Left ventricle myocardium inferior (tissue), 1 donor: Measurements from ENCODE around the gene MCIDAS. TPM values are rescaled to one million over a fixed set of nuclear protein-coding genes. Genes with fewer than 3 reads are reported as not detected.

Experiments used
- DNase-seq: peaks from one replicate; pipeline ENCODE4 v3.0.0-alpha.2; 2020
- H3K27ac ChIP-seq: fragments of 200-600 bp; replicated peaks from 2 replicates; pipeline ENCODE4 v1.8.0; 2021
- H3K27me3 ChIP-seq: fragments of 200-600 bp; 2 replicates; pipeline ENCODE4 v1.8.0; 2021; ENCODE audit warnings: low read depth
- H3K36me3 ChIP-seq: fragments of 200-600 bp; 2 replicates; pipeline ENCODE4 v1.8.0; 2021
- H3K4me1 ChIP-seq: fragments of 200-600 bp; 2 replicates; pipeline ENCODE4 v1.8.0; 2021
- H3K4me3 ChIP-seq: fragments of 200-600 bp; 2 replicates; pipeline ENCODE4 v1.8.0; 2021; ENCODE audit warnings: mild to moderate bottlenecking, moderate library complexity
- H3K9me3 ChIP-seq: fragments of 200-600 bp; replicated peaks from 2 replicates; pipeline ENCODE4 v1.8.0; 2021
- CTCF ChIP-seq: fragments of 200-600 bp; IDR thresholded peaks from 2 replicates; pipeline ENCODE4 v1.8.0; 2021; ENCODE audit warnings: antibody characterized with exemption, mild to moderate bottlenecking, borderline replicate concordance
- intact Hi-C: fragments of 100-400 bp; cut with micrococcal nuclease; formaldehyde crosslinking; loops from one replicate; pipeline ENCODE4 v1.11.0; 2022
- total RNA-seq: library from RNA; stranded (reverse); fragmentation: NEBNext Ultra II Directional; extraction: Animal tissue kit (Norgen Biotek cat#: 25700); gene quantifications from one replicate; pipeline ENCODE4 v1.2.1, GENCODE V29; 2021
- donor health status: DM: no; HTN: yes; CAD: no; lungs with severe emphysema.

Gene MCIDAS
- total RNA-seq, 1 donor from 2014 or later, result not detected

- Histone ChIP-seq H3K4me1 (peaks cover 29% of the 10 kb centered on the region), H3K27me3 (peaks cover 96% of the 10 kb centered on the region), H3K9me3 (no peaks in the 10 kb centered on the region), H3K27ac (no peak overlapping the region), H3K4me3 (peak overlapping the region; percentile 54), H3K36me3 (no peaks in the 10 kb centered on the region)
- DNase-seq, result no peak
- intact Hi-C loops, result no loop called here
- no peak for TF ChIP-seq CTCF
Observed at GRCh38 chr5:55175781-55176175, 51.3 kb downstream of the MCIDAS start.

GRCh38 chr5:55173687-55174230 is 53.4 kb downstream of the MCIDAS start:
- peaks cover 92% of the 10 kb centered on the region for H3K27me3 ChIP-seq
- H3K9me3 ChIP-seq, result no peaks in the 10 kb centered on the region
- peaks cover 29% of the 10 kb centered on the region for H3K4me1 ChIP-seq
- no peaks in the 10 kb centered on the region for H3K36me3 ChIP-seq
- no peak for TF ChIP-seq CTCF
- no peak for DNase-seq
- H3K4me3 ChIP-seq, result peak overlapping the region; percentile 66
- intact Hi-C loops, result no loop called here
- H3K27ac ChIP-seq, result no peak overlapping the region

- Histone ChIP-seq H3K9me3 (no peaks in the 10 kb centered on the region), H3K27me3 (peaks cover 85% of the 10 kb centered on the region), H3K4me3 (peak within 1 kb of the TSS; percentile 66), H3K36me3 (no peaks in the 10 kb centered on the region), H3K4me1 (peaks cover 29% of the 10 kb centered on the region), H3K27ac (no peak within 1 kb of the TSS)
- TF ChIP-seq CTCF, result no peak
- intact Hi-C loops, result no loop called here
- peak; percentile 75 for DNase-seq
Observed at GRCh38 chr5:55172937-55173686, 54.0 kb downstream of the MCIDAS start, which contains the start of gene CDC20B. Gene CDC20B, minus strand, starts transcription at chr5:55173177. Its CDS starts 177 bp downstream, at chr5:55173000.

GRCh38 chr5:55172051-55172899 is 54.8 kb downstream of the MCIDAS start:
- intact Hi-C loops, result no loop called here
- no peak for DNase-seq
- peak overlapping the region; percentile 66 for H3K4me3 ChIP-seq
- H3K27me3 ChIP-seq, result peaks cover 77% of the 10 kb centered on the region
- peak; percentile 88 for TF ChIP-seq CTCF
- no peaks in the 10 kb centered on the region for H3K36me3 ChIP-seq
- H3K4me1 ChIP-seq, result peaks cover 29% of the 10 kb centered on the region
- H3K27ac ChIP-seq, result no peak overlapping the region
- no peaks in the 10 kb centered on the region for H3K9me3 ChIP-seq

GRCh38 chr5:55171471-55171870 is 55.6 kb downstream of the MCIDAS start:
- peaks cover 26% of the 10 kb centered on the region for H3K4me1 ChIP-seq
- H3K27ac ChIP-seq, result no peak overlapping the region
- intact Hi-C loops, result no loop called here
- no peak for TF ChIP-seq CTCF
- no peak for DNase-seq
- no peaks in the 10 kb centered on the region for H3K9me3 ChIP-seq
- H3K4me3 ChIP-seq, result no peak overlapping the region
- no peaks in the 10 kb centered on the region for H3K36me3 ChIP-seq
- peaks cover 69% of the 10 kb centered on the region for H3K27me3 ChIP-seq
